ENCODE results near the gene SEMA4F.
A peak's percentile ranks its signal among the peaks of the same experiment; 100 is the strongest.

SEMA4F gene

GRCh38 chr2:74708296-74708695 is 54.2 kb downstream of the SEMA4F start:
- no peak for DNase-seq (ENCODE audit: low read depth)
- no peak overlapping the region for H3K4me3 ChIP-seq (ENCODE audit: low read depth, low read length)
- TF ChIP-seq MAX (IDR thresholded peaks at IDR 0.05; ENCODE audit: low read depth, low read length) (no peak), MYC (IDR thresholded peaks at IDR 0.05; ENCODE audit: low read depth, low read length) (no peak), CTCF (IDR thresholded peaks at IDR 0.05; ENCODE audit: low read depth, low read length) (no peak)

GRCh38 chr2:74708883-74709282 is 54.8 kb downstream of the SEMA4F start:
- DNase-seq (ENCODE audit: low read depth): peak; percentile 91
- no peak for TF ChIP-seq CTCF (IDR thresholded peaks at IDR 0.05; ENCODE audit: low read depth, low read length)
- no peak overlapping the region for H3K4me3 ChIP-seq (ENCODE audit: low read depth, low read length)

GRCh38 chr2:74712223-74713053 is 58.4 kb downstream of the SEMA4F start:
- no peak overlapping the region for H3K4me3 ChIP-seq (ENCODE audit: low read depth, low read length)
- TF ChIP-seq MAX (IDR thresholded peaks at IDR 0.05; ENCODE audit: low read depth, low read length) (no peak), CTCF (IDR thresholded peaks at IDR 0.05; ENCODE audit: low read depth, low read length) (no peak), POLR2A (IDR thresholded peaks at IDR 0.05; ENCODE audit: extremely low read depth, insufficient read length) (no peak), MYC (IDR thresholded peaks at IDR 0.05; ENCODE audit: low read depth, low read length) (no peak)
- DNase-seq (ENCODE audit: low read depth): no peak

- H3K4me3 ChIP-seq (ENCODE audit: low read depth, low read length): no peak overlapping the region
- no peak for DNase-seq (ENCODE audit: low read depth)
- TF ChIP-seq MYC (IDR thresholded peaks at IDR 0.05; ENCODE audit: low read depth, low read length): no peak
- TF ChIP-seq MAX (IDR thresholded peaks at IDR 0.05; ENCODE audit: low read depth, low read length): no peak
- TF ChIP-seq POLR2A (IDR thresholded peaks at IDR 0.05; ENCODE audit: extremely low read depth, insufficient read length): no peak
- no peak for TF ChIP-seq CTCF (IDR thresholded peaks at IDR 0.05; ENCODE audit: low read depth, low read length)
Measured at GRCh38 chr2:74714691-74715080, 60.6 kb downstream of the SEMA4F start.

GRCh38 chr2:74715081-74715791 is 61.2 kb downstream of the SEMA4F start:
- TF ChIP-seq MYC (IDR thresholded peaks at IDR 0.05; ENCODE audit: low read depth, low read length): peak; percentile 8; the same call in 1 of the 2 replicates
- peak; percentile 82 for TF ChIP-seq CTCF (IDR thresholded peaks at IDR 0.05; ENCODE audit: low read depth, low read length)
- TF ChIP-seq POLR2A (IDR thresholded peaks at IDR 0.05; ENCODE audit: extremely low read depth, insufficient read length): no peak
- peak; percentile 64; the same call in 1 of the 2 replicates for TF ChIP-seq MAX (IDR thresholded peaks at IDR 0.05; ENCODE audit: low read depth, low read length)
- H3K4me3 ChIP-seq (ENCODE audit: low read depth, low read length): peak overlapping the region; percentile 51
- peak; percentile 88 for DNase-seq (ENCODE audit: low read depth)
